MM.1S (cell line): ENCODE results near the gene ECSIT.
"Not testable (repeated sequence)": the region's sequence is repeated elsewhere in the genome, so short reads cannot be mapped to it uniquely, and the experiment has no call there.

ENCODE experiments used
- DNase-seq: peaks from one replicate; pipeline ENCODE4 v3.0.0-alpha.2; 2015
- H2AFZ ChIP-seq: fragments of 300-600 bp; sonication (generic); 2 replicates; pipeline ENCODE4 v1.6.0; 2016; ENCODE audit warnings: antibody characterized with exemption, low read length
- H3F3A ChIP-seq: fragments of 300-600 bp; sonication (generic); 2 replicates; pipeline ENCODE4 v1.6.1; 2016; ENCODE audit warnings: mild to moderate bottlenecking, antibody characterized with exemption, low read length, moderate library complexity, mixed read lengths; ENCODE audit not compliant: insufficient read depth
- H3K27ac ChIP-seq: fragments of 300-600 bp; sonication (generic); 2 replicates; pipeline ENCODE4 v1.5.1; 2016; ENCODE audit warnings: mild to moderate bottlenecking, low read length
- H3K27me3 ChIP-seq: fragments of 300-600 bp; sonication (generic); replicated peaks from 2 replicates; pipeline ENCODE4 v1.6.0; 2016; ENCODE audit warnings: low read length; ENCODE audit not compliant: insufficient read depth
- H3K36me3 ChIP-seq: fragments of 300-600 bp; sonication (generic); replicated peaks from 2 replicates; pipeline ENCODE4 v1.6.1; 2016; ENCODE audit warnings: mild to moderate bottlenecking, low read length, mixed read lengths; ENCODE audit not compliant: insufficient read depth
- H3K4me1 ChIP-seq: fragments of 300-600 bp; sonication (generic); 2 replicates; pipeline ENCODE4 v1.6.1; 2016; ENCODE audit warnings: low read length, mixed read lengths
- H3K4me2 ChIP-seq: fragments of 300-600 bp; sonication (generic); 2 replicates; pipeline ENCODE4 v1.6.0; 2016; ENCODE audit warnings: low read depth, low read length
- H3K4me3 ChIP-seq: fragments of 300-600 bp; sonication (generic); 2 replicates; pipeline ENCODE4 v1.5.1; 2016; ENCODE audit warnings: low read length, mixed read lengths
- H3K79me2 ChIP-seq: fragments of 300-600 bp; sonication (generic); 2 replicates; pipeline ENCODE4 v1.6.1; 2016; ENCODE audit warnings: mixed run types, low read length, mixed read lengths
- H3K9ac ChIP-seq: fragments of 300-600 bp; sonication (generic); 2 replicates; pipeline ENCODE4 v1.6.1; 2016; ENCODE audit warnings: low read length, mixed read lengths
- H3K9me2 ChIP-seq: fragments of 300-600 bp; sonication (generic); replicated peaks from 2 replicates; pipeline ENCODE4 v1.6.1; 2016; ENCODE audit warnings: mild to moderate bottlenecking, low read length, mixed read lengths; ENCODE audit not compliant: insufficient read depth
- H3K9me3 ChIP-seq: fragments of 300-600 bp; sonication (generic); replicated peaks from 2 replicates; pipeline ENCODE4 v1.6.1; 2016; ENCODE audit warnings: mild to moderate bottlenecking, low read length, mixed read lengths; ENCODE audit not compliant: insufficient read depth
- H4K20me1 ChIP-seq: fragments of 300-600 bp; sonication (generic); 2 replicates; pipeline ENCODE4 v1.6.1; 2016; ENCODE audit warnings: mild to moderate bottlenecking, low read length, moderate library complexity, mixed read lengths; ENCODE audit not compliant: insufficient read depth
- CTCF ChIP-seq: fragments of 300-600 bp; sonication (generic); IDR thresholded peaks from 2 replicates; pipeline ENCODE4 v1.5.1; 2016; ENCODE audit warnings: antibody characterized with exemption, low read length, mixed read lengths
- EZH2 ChIP-seq: fragments of 300-600 bp; sonication (generic); optimal IDR thresholded peaks from 2 replicates; pipeline ENCODE3; 2017; ENCODE audit warnings: low read depth, mild to moderate bottlenecking, antibody characterized with exemption, low read length, mixed read lengths
- EZH2phosphoT487 ChIP-seq: fragments of 300-600 bp; sonication (generic); IDR thresholded peaks from 2 replicates; pipeline ENCODE4 v1.6.1; 2018; ENCODE audit warnings: antibody characterized with exemption, low read length

The ECSIT gene

GRCh38 chr19:11461453-11461852, 67.5 kb downstream of the ECSIT start:
- no peak overlapping the region for H3K4me3 ChIP-seq
- no peak overlapping the region for H3K4me2 ChIP-seq
- H3K27ac ChIP-seq = no peak overlapping the region
- H3F3A ChIP-seq = no peaks in the 10 kb centered on the region
- no peak for TF ChIP-seq EZH2phosphoT487
- TF ChIP-seq EZH2 = no peak
- TF ChIP-seq CTCF = no peak
- H3K27me3 ChIP-seq = peaks cover 48% of the 10 kb centered on the region
- no peaks in the 10 kb centered on the region for H3K79me2 ChIP-seq
- no peak overlapping the region for H2AFZ ChIP-seq
- H4K20me1 ChIP-seq = no peaks in the 10 kb centered on the region
- no peaks in the 10 kb centered on the region for H3K4me1 ChIP-seq
- no peaks in the 10 kb centered on the region for H3K9me2 ChIP-seq
- no peak overlapping the region for H3K9ac ChIP-seq
- H3K36me3 ChIP-seq = no peaks in the 10 kb centered on the region
- no peaks in the 10 kb centered on the region for H3K9me3 ChIP-seq
- DNase-seq = no peak

DNA sequence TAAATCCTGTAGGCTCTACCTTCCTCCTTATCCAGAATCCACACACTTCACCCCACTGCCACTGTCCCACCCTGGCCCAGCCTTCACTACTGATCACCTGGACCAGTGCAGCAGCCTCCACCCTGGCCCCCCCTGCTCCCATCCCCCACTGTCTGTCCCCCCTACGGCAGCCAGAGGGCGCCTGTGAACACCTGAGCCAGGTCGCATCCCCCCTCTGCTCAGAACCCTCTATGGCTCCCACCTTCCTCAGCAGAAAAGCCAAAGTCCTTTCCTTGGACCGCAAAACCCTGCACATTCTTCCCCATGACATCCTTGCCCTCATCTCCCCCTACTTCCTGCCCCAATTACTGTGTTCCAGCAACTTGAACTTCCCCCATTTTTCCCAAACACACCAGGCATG, 68.7 kb downstream of the ECSIT start:
- Histone ChIP-seq H3F3A (no peaks in the 10 kb centered on the region), H3K27me3 (peaks cover 49% of the 10 kb centered on the region), H3K4me1 (no peaks in the 10 kb centered on the region), H3K4me2 (no peak overlapping the region), H3K79me2 (no peaks in the 10 kb centered on the region), H3K27ac (no peak overlapping the region), H3K9me2 (no peaks in the 10 kb centered on the region), H3K36me3 (no peaks in the 10 kb centered on the region), H2AFZ (no peak overlapping the region), H3K9ac (no peak overlapping the region), H3K9me3 (no peaks in the 10 kb centered on the region), H4K20me1 (no peaks in the 10 kb centered on the region), H3K4me3 (no peak overlapping the region)
- no peak for DNase-seq
- TF ChIP-seq EZH2phosphoT487 (no peak), CTCF (peak; percentile 35)

DNA sequence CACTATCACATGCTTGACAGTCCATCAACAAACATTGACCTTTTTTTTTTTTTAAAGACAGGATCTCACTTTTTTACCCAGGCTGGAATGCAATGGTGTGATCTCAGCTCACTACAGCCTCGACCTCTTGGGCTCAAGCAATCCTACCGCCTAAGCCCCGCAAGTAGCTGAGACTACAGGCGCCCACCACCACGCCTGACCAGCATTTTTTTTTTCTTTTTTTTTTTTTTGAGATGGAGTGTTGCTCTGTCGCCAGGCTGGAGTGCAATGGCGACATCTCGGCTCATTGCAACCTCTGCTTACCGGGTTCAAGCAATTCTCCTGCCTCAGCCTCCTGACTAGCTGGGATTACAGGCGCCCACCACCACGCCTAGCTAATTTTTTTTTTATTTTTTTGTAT, 70.0 kb downstream of the ECSIT start:
- DNase-seq, H3K4me3 ChIP-seq, H4K20me1 ChIP-seq, H3K4me2 ChIP-seq, H3K9me2 ChIP-seq, H3K4me1 ChIP-seq, H3K36me3 ChIP-seq, H3K27ac ChIP-seq, H3K9ac ChIP-seq, H3K9me3 ChIP-seq, H3F3A ChIP-seq, H2AFZ ChIP-seq, H3K79me2 ChIP-seq: not testable (repeated sequence)
- H3K27me3 ChIP-seq = peaks cover 49% of the 10 kb centered on the region

DNA sequence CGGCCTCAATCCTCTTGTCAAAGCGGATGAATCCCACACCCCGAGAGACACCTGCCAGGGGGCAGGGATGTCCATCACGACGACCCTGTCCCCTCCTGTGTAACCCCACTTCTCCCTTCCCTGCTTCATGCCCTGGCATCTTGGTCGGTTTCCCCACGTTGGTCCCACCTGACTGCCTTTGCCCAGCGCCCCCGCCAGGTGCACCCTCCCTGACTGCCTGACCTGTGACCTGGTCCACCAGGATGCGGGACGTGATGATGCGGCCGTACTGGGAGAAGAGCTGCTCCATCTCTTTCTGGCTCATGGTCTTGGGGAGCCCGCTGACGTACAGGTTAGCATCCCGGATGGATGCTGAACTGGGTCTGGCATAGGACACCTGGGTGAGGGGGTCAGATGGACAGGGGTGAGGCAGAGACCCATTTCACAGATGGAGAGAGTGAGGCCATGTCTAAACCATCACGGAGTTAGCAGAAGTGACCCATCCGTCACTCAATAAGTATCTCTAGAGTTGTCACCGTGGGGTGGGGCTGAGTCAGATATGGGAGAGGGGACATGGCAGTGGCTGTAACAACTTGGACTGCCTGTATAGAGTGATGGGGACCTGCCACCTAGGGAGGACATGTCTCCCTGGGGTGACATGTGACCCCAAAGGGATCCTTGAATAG, 70.6 kb downstream of the ECSIT start:
- H3K27ac ChIP-seq = no peak overlapping the region
- peaks cover 48% of the 10 kb centered on the region for H3K27me3 ChIP-seq
- no peaks in the 10 kb centered on the region for H4K20me1 ChIP-seq
- no peak overlapping the region for H3K9ac ChIP-seq
- DNase-seq = no peak
- no peak overlapping the region for H3K4me3 ChIP-seq
- no peaks in the 10 kb centered on the region for H3F3A ChIP-seq
- no peaks in the 10 kb centered on the region for H3K36me3 ChIP-seq
- TF ChIP-seq CTCF (no peak), EZH2 (no peak), EZH2phosphoT487 (no peak)
- no peaks in the 10 kb centered on the region for H3K79me2 ChIP-seq
- no peak overlapping the region for H3K4me2 ChIP-seq
- no peak overlapping the region for H2AFZ ChIP-seq
- no peaks in the 10 kb centered on the region for H3K9me3 ChIP-seq
- H3K9me2 ChIP-seq = no peaks in the 10 kb centered on the region
- H3K4me1 ChIP-seq = no peaks in the 10 kb centered on the region
